K562 (cell line): ENCODE results near the gene KLRC4.

Source experiments
- BRF1 ChIP-seq: IDR thresholded peaks from 3 replicates; pipeline ENCODE4 v1.6.1; 2011; ENCODE audit warnings: borderline replicate concordance, mild to moderate bottlenecking; ENCODE audit not compliant: insufficient read length; ENCODE audit errors: extremely low read depth
- CC2D1A ChIP-seq: fragments of 450-650 bp; IDR thresholded peaks from 2 replicates; pipeline ENCODE4 v1.6.1; 2017; ENCODE audit warnings: mild to moderate bottlenecking
- ELF4 ChIP-seq: fragments of 450-650 bp; formaldehyde crosslinking; IDR thresholded peaks from 2 replicates; pipeline ENCODE4 v1.4.0; 2022; ENCODE audit warnings: missing genetic modification characterization
- RBM22 ChIP-seq: fragments of 200-400 bp; formaldehyde crosslinking; IDR thresholded peaks from 2 replicates; pipeline ENCODE4 v1.6.1; 2018; ENCODE audit warnings: low read length, low read depth; ENCODE audit not compliant: poor library complexity, severe bottlenecking
- ZFPM2 ChIP-seq: fragments of 250-450 bp; sonication (Bioruptor Pico); IDR thresholded peaks from 2 replicates; pipeline ENCODE4 v1.5.1; 2022; ENCODE audit warnings: mild to moderate bottlenecking
- ZNF23 ChIP-seq: fragments of 250-450 bp; sonication (Bioruptor Pico); IDR thresholded peaks from 2 replicates; pipeline ENCODE4 v1.4.0; 2020; ENCODE audit warnings: mild to moderate bottlenecking
- TF ChIP-seq, protein P1 (sequence below), 3 experiments: IDR thresholded peaks in 2 of 3; conservative IDR thresholded peaks in 1 of 3; 2 replicates each; pipeline ENCODE4 v1.5.1; 2011 to 2012; ENCODE audit warnings: low read length in 3 of 3, mild to moderate bottlenecking in 3 of 3, control low read depth in 2 of 3, improper control_type of control experiment in 1 of 3, inconsistent platforms in 1 of 3, low read depth in 1 of 3, mixed read lengths in 1 of 3, moderate library complexity in 1 of 3; ENCODE audit not compliant: insufficient read depth in 2 of 3

DNA sequence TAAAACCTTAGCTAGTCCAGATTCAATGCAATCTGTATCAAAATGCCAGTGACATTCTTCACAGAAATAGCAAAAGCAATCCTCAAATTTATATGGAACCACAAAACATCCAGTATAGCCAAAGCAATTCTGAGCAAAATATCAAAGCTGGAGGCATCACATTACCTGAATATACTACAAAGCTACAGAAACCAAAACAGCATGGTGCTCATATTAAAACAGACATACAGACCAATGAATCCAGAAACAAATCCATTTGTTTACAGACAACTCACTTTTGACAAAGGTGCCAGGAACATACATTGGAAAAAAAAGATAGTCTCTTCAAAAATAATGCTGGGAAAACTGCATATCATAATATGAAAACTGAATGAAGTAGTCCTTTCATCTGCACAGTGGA is 4.8 kb downstream of the KLRC4 start:
- TF ChIP-seq BRF1 (no peak), ELF4 (CRISPR knock-in tag) (no peak), CC2D1A (no peak), RBM22 (no peak), ZNF23 (CRISPR knock-in tag) (no peak), ZFPM2 (CRISPR knock-in tag) (no peak)
- TF ChIP-seq, protein P1, sequence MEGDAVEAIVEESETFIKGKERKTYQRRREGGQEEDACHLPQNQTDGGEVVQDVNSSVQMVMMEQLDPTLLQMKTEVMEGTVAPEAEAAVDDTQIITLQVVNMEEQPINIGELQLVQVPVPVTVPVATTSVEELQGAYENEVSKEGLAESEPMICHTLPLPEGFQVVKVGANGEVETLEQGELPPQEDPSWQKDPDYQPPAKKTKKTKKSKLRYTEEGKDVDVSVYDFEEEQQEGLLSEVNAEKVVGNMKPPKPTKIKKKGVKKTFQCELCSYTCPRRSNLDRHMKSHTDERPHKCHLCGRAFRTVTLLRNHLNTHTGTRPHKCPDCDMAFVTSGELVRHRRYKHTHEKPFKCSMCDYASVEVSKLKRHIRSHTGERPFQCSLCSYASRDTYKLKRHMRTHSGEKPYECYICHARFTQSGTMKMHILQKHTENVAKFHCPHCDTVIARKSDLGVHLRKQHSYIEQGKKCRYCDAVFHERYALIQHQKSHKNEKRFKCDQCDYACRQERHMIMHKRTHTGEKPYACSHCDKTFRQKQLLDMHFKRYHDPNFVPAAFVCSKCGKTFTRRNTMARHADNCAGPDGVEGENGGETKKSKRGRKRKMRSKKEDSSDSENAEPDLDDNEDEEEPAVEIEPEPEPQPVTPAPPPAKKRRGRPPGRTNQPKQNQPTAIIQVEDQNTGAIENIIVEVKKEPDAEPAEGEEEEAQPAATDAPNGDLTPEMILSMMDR (IDR thresholded peaks at IDR 0.05 in 2 of 3, conservative IDR thresholded peaks at IDR 0.05 in 1 of 3; ENCODE audit: insufficient read depth in 2 of 3, low read depth in 1 of 3, low read length in 3 of 3), result no peak
